ENCODE measurements around the gene UBAC2.

Gene UBAC2

GRCh38 chr13:99295488-99296252, 95.0 kb downstream of the UBAC2 start:
- CTCF ChIA-PET = interaction anchor here (0.9 to 1.3 kb wide), 2 partner anchors 14 to 30 kb away, joined by 3 to 4 read pairs; no protein-coding TSS in a partner anchor
- TF ChIP-seq CTCF (IDR thresholded peaks at IDR 0.05; ENCODE audit: control extremely low read depth, extremely low read depth, low read depth, missing control alignments) = no peak

GRCh38 chr13:99296398-99296797, 95.7 kb downstream of the UBAC2 start:
- POLR2A ChIA-PET = no interaction called here
- no peak for TF ChIP-seq CTCF (IDR thresholded peaks at IDR 0.05; ENCODE audit: control extremely low read depth, extremely low read depth, low read depth, missing control alignments)
- CTCF ChIA-PET = interaction anchor here (0.9 to 4.2 kb wide), 6 partner anchors 15 to 141 kb away, joined by 3 to 25 read pairs (median 4); no protein-coding TSS in a partner anchor
- DNase-seq (ENCODE audit: extremely low spot score) = no peak

More at GRCh38 chr13:99295488-99296252, 95.0 kb downstream of the UBAC2 start:
- POLR2A ChIA-PET = no interaction called here
- no peak for DNase-seq (ENCODE audit: extremely low spot score)

GRCh38 chr13:99297331-99297730, 96.7 kb downstream of the UBAC2 start:
- POLR2A ChIA-PET = no interaction called here
- no peak for TF ChIP-seq CTCF (IDR thresholded peaks at IDR 0.05; ENCODE audit: control extremely low read depth, extremely low read depth, low read depth, missing control alignments)
- no peak for DNase-seq (ENCODE audit: extremely low spot score)
- CTCF ChIA-PET = interaction anchor here (1.0 to 4.2 kb wide), 10 partner anchors 13 to 140 kb away, joined by 3 to 25 read pairs (median 4); no protein-coding TSS in a partner anchor

- ChIA-PET CTCF (interaction anchor here (1.2 to 4.2 kb wide), 9 partner anchors 10 to 139 kb away, joined by 3 to 25 read pairs (median 4); no protein-coding TSS in a partner anchor), POLR2A (no interaction called here)
- no peak for DNase-seq (ENCODE audit: extremely low spot score)
- TF ChIP-seq CTCF (IDR thresholded peaks at IDR 0.05; ENCODE audit: control extremely low read depth, extremely low read depth, low read depth, missing control alignments) = no peak
These were observed 97.4 kb downstream of the UBAC2 start for GRCh38 chr13:99298056-99298455.

GRCh38 chr13:99299256-99299919, 98.7 kb downstream of the UBAC2 start:
- CTCF ChIA-PET = interaction anchor here (1.0 to 4.2 kb wide), 10 partner anchors 9 to 138 kb away, joined by 3 to 25 read pairs (median 4); no protein-coding TSS in a partner anchor
- POLR2A ChIA-PET = no interaction called here
- TF ChIP-seq CTCF (IDR thresholded peaks at IDR 0.05; ENCODE audit: control extremely low read depth, extremely low read depth, low read depth, missing control alignments) = no peak
- no peak for DNase-seq (ENCODE audit: extremely low spot score)

- CTCF ChIA-PET = interaction anchor here (1.0 to 4.2 kb wide), 9 partner anchors 9 to 137 kb away, joined by 3 to 25 read pairs (median 4); no protein-coding TSS in a partner anchor
- no peak for TF ChIP-seq CTCF (IDR thresholded peaks at IDR 0.05; ENCODE audit: control extremely low read depth, extremely low read depth, low read depth, missing control alignments)
- POLR2A ChIA-PET = no interaction called here
- no peak for DNase-seq (ENCODE audit: extremely low spot score)
These were observed 99.3 kb downstream of the UBAC2 start for GRCh38 chr13:99299920-99300341.
